Muscle of leg (tissue), 11 donors: ENCODE measurements around the gene SOCS2. TPM values are rescaled to one million over a fixed set of nuclear protein-coding genes. Genes with fewer than 3 reads are reported as not detected.

Experiments used
- DNase-seq: peaks from one replicate; pipeline ENCODE4 v3.0.0; 2013
- H3K27ac ChIP-seq: one replicate; pipeline ENCODE4 v1.5.1; 2013; ENCODE audit warnings: mild to moderate bottlenecking, low read length, control low read depth
- H3K27me3 ChIP-seq: one replicate; pipeline ENCODE4 v1.6.1; 2013; ENCODE audit warnings: low read length; ENCODE audit not compliant: control insufficient read depth, insufficient read depth
- H3K36me3 ChIP-seq: one replicate; pipeline ENCODE4 v1.6.1; 2013; ENCODE audit warnings: low read length; ENCODE audit not compliant: control insufficient read depth, insufficient read depth
- H3K4me1 ChIP-seq: one replicate; pipeline ENCODE4 v1.6.1; 2013; ENCODE audit warnings: low read length; ENCODE audit not compliant: control insufficient read depth, insufficient read depth
- H3K4me3 ChIP-seq: one replicate; pipeline ENCODE4 v1.5.1; 2013; ENCODE audit warnings: low read length, control low read depth
- H3K9me3 ChIP-seq: replicated peaks from 2 replicates; pipeline ENCODE4 v1.6.1; 2013; ENCODE audit warnings: low read depth, low read length; ENCODE audit not compliant: control insufficient read depth
- WGBS: methylation state at CpG from one replicate; pipeline ENCODE4 v1.1.5; 2013; ENCODE audit warnings: missing lambda C conversion rate; ENCODE audit not compliant: insufficient coverage; 5-methylcytosine and 5-hydroxymethylcytosine counted together
- polyA plus RNA-seq, 8 donors: library from polyadenylated mRNA; unstranded; fragments of 120-200 nt; gene quantifications; one replicate each; pipeline versions ENCODE4 v1.2.1 to v1.2.3, GENCODE V29; 2013; ENCODE audit warnings: inconsistent platforms in 1 of 8, low replicate concordance in 1 of 8; ENCODE audit not compliant: insufficient read length in 8 of 8, insufficient read depth in 1 of 8
- total RNA-seq: library from RNA; stranded (reverse); fragments of 120-200 nt; gene quantifications from one replicate; pipeline ENCODE4 v1.2.4, GENCODE V29; 2013

SOCS2 gene
- total and polyA plus RNA-seq, 9 donors: 14.7 to 19.9 (median 16.3) TPM

DNA sequence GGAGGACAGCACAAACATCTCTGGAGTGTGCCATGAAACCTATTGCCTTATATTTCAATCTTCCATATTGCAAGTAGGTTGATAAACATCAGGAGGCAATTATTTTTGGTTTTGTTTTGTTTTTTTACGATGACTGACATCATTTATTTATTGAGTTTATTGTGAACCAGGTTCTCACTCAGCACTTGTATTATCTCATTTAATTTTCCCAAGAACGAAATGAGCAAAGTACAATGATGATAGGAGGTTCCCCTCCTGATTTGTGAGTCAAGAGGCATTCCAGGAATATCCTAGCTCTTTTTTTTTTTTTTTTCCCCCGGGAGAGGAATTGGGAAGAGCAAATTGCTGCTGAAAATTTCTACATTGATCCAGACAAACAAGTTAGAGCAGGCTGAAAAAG is 4.7 kb downstream of the SOCS2 start:
- H3K9me3 ChIP-seq: no peaks in the 10 kb centered on the region
- no peak overlapping the region for H3K27ac ChIP-seq
- no peak for DNase-seq
- H3K4me3 ChIP-seq: no peak overlapping the region
- peaks cover 16% of the 10 kb centered on the region for H3K27me3 ChIP-seq
- no CpG with 5 or more reads among the region's 3 CpGs for WGBS
- peaks cover 16% of the 10 kb centered on the region for H3K4me1 ChIP-seq
- peaks cover 16% of the 10 kb centered on the region for H3K36me3 ChIP-seq

DNA sequence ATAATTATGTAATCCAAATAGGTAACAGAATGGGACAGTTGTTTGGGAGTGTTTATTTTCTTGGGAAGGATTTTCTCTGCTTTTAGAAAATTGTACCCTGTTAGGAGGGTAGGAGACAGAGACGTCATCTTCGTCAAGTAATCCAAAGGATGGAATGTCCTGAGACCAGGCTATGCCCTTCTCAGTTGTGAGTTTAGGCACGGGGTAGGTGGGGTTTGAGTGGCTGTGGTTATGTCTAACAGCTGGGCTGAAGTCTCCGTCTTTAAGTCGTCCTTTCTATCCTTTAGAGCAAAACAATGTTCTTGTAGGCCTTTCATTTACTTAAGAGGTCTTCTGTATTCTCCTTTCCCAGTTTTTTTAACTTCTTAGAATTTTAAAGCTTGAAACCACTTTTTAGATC is 5.7 kb downstream of the SOCS2 start:
- Histone ChIP-seq H3K4me3 (no peak overlapping the region), H3K9me3 (no peaks in the 10 kb centered on the region), H3K27ac (no peak overlapping the region), H3K4me1 (peaks cover 6% of the 10 kb centered on the region), H3K27me3 (peaks cover 6% of the 10 kb centered on the region), H3K36me3 (peaks cover 16% of the 10 kb centered on the region)
- 86% methylated on average over 3 of the region's 5 CpGs for WGBS
- DNase-seq: no peak

DNA sequence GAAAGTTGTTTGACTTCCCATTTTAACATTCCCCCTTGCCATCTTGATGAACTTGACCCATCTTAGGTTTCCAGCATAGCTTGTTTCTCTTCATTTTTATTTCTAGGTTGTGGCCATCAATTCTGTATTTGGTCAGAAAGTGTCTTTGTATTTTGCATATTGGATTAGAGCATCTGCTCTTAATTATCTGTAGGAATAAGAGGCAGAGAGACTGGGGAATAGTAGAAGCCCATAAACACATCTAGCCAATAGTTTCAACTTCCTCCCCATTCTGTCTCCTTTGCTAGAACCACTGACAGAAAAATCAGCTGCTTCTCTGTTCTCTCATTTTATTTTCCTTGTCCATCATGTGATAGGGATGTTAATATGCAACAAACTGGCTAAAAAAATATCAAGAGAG is 8.2 kb downstream of the SOCS2 start:
- Histone ChIP-seq H3K9me3 (no peaks in the 10 kb centered on the region), H3K4me3 (no peak overlapping the region), H3K36me3 (peaks cover 8% of the 10 kb centered on the region), H3K27me3 (no peaks in the 10 kb centered on the region), H3K4me1 (no peaks in the 10 kb centered on the region), H3K27ac (no peak overlapping the region)
- DNase-seq: peak; percentile 41

DNA sequence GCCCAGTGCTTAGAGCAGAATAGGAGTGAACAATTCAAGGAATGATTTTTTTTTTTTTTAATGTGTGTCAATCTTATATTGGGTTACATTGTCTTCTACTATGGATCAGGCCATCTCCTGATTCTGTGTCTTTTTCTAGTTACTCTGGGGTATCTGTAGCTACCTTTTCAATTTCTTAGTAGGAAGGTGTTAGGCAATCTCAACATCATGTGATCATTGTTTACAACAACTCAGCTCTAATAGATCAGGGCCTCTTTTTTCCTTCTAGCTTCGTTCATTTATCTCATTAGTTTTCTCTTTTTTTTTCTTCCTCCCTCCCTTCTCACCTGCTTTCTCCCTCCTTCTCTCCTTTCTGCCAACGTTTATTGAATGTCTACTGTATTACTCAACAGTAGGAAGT is 8.9 kb downstream of the SOCS2 start:
- H3K36me3 ChIP-seq: peaks cover 8% of the 10 kb centered on the region
- H3K4me3 ChIP-seq: no peak overlapping the region
- no peak overlapping the region for H3K27ac ChIP-seq
- H3K4me1 ChIP-seq: no peaks in the 10 kb centered on the region
- H3K27me3 ChIP-seq: no peaks in the 10 kb centered on the region
- no peak for DNase-seq
- H3K9me3 ChIP-seq: no peaks in the 10 kb centered on the region
- no CpG with 5 or more reads among the region's 2 CpGs for WGBS

DNA sequence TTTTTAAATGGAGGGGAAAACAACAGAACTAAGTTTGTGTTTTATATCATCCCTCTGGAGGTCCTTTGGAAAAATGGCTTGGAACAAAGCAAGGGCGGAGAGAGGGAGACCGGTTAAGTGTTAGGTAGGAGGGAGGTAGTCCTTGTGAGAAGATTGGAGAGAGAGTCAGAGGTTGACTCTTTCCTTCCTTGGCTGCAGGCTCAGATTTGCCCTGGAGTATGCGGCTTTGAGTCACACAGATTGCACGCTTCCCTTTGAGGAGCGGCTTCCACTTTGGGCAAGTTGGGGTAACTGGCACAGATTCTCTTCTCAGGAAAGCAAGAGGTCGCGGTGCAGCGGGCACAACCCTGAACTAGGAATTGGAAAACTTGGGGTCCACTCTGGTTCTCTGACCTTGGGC is 9.9 kb downstream of the SOCS2 start:
- no peaks in the 10 kb centered on the region for H3K9me3 ChIP-seq
- H3K27me3 ChIP-seq: no peaks in the 10 kb centered on the region
- no peaks in the 10 kb centered on the region for H3K4me1 ChIP-seq
- H3K4me3 ChIP-seq: no peak overlapping the region
- peaks cover 3% of the 10 kb centered on the region for H3K36me3 ChIP-seq
- WGBS: 93% methylated on average over 8 of the region's 8 CpGs
- H3K27ac ChIP-seq: no peak overlapping the region
- no peak for DNase-seq

DNA sequence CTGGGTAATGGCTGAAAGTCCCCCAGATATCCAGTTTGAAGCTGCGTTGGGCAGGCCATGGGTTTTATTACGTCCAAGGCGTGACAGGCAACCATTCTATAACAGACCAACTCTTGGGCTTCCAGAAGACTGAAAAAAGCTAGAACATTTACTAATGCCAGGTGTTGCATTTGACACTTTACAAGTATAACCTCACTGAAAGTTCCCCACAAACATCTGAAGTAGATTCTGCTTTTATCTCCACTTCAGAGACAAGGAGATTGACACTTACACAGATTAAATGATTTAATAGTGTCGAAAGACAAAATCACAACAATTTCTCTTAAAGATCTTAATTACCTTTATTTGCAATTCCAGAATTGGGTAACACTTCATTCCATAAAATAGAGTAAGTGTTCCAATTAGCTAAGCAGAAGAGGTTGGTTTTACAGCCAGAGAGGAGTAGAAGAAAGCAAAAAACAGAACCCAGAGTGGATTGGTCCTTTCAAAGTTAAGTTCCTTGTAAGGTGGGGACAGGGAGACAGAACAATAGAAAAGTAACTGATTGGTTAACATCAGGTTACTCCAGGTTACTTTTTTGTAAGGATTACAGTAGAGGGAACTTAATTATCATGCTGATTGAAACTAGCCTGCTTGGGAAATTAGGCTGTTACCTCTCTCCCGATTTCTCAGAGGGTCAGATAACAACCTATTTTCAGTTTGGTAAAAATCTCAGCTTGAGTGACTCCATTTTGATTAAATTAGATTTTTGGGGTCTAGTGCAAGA is 11.3 kb downstream of the SOCS2 start:
- 78% methylated on average over 3 of the region's 5 CpGs for WGBS
- DNase-seq: no peak
- no peaks in the 10 kb centered on the region for H3K36me3 ChIP-seq
- H3K27me3 ChIP-seq: no peaks in the 10 kb centered on the region
- no peak overlapping the region for H3K4me3 ChIP-seq
- H3K27ac ChIP-seq: no peak overlapping the region
- H3K9me3 ChIP-seq: no peaks in the 10 kb centered on the region
- H3K4me1 ChIP-seq: no peaks in the 10 kb centered on the region

DNA sequence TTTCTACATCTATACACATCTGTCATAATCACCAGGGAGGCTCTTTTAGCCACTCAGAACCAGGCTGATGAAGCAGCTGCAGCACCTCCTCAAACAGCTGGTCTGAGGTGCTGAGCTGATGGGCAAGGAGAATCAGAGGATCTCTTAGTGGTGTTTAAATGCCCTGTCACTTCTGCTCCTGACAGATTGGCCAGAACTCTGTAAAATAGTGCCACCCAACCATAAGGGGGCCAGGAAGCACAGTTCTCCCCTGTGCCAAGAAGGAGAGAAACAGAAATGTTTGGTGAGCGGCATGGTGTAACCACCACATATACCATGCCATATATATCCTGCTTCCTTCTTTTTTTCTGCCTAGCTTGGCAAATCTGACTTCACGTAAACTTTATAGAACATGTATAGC is 12.8 kb downstream of the SOCS2 start:
- Histone ChIP-seq H3K4me3 (no peak overlapping the region), H3K27me3 (no peaks in the 10 kb centered on the region), H3K4me1 (no peaks in the 10 kb centered on the region), H3K36me3 (no peaks in the 10 kb centered on the region), H3K9me3 (no peaks in the 10 kb centered on the region), H3K27ac (no peak overlapping the region)
- DNase-seq: no peak
- no CpG with 5 or more reads among the region's 2 CpGs for WGBS

DNA sequence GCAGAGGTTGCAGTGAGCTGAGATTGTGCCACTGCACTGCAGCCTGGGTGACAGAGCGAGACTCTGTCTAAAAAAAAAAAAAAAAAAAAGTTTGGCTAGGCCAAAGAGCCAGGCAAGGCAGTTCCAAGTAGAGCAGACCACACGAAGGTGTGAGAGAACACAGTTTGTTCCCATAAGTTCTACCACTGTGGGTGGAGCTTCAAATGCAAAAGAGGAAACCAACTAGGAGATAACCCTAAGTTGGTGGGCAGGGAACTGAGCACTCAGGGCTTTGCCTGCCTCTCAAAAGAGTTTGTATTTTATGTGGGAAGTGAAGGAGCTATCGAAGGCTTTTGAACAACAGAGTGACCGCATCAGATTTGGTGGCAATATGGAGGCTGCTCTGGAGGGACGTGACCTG is 15.1 kb downstream of the SOCS2 start:
- Histone ChIP-seq H3K27me3 (peaks cover 6% of the 10 kb centered on the region), H3K4me1 (peaks cover 4% of the 10 kb centered on the region), H3K36me3 (no peaks in the 10 kb centered on the region), H3K4me3 (no peak overlapping the region), H3K27ac (no peak overlapping the region), H3K9me3 (no peaks in the 10 kb centered on the region)
- 93% methylated on average over 3 of the region's 5 CpGs for WGBS
- DNase-seq: no peak

DNA sequence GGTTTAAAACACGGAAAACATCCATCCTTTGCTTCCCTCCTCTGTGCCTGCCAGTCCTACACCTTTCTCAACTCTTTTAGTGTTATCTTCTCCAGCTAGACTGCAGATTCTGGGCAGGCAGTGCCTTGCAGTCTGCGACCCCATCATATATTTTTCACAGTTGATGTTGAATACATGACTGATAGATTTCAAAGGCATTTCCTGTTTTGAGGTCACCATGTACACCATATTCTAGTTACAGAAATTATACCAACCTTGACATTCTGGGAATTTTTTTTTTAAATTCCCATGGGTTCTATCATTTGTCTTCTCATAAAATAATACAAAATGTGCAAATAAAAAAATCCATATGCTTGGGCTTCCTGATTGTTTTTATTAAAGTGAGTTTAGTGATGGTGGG is 16.6 kb downstream of the SOCS2 start:
- H3K9me3 ChIP-seq: no peaks in the 10 kb centered on the region
- no peaks in the 10 kb centered on the region for H3K36me3 ChIP-seq
- no peak for DNase-seq
- peaks cover 9% of the 10 kb centered on the region for H3K27me3 ChIP-seq
- no peak overlapping the region for H3K4me3 ChIP-seq
- peaks cover 4% of the 10 kb centered on the region for H3K4me1 ChIP-seq
- WGBS: 33% methylated on average over 1 of the region's 2 CpGs
- no peak overlapping the region for H3K27ac ChIP-seq

DNA sequence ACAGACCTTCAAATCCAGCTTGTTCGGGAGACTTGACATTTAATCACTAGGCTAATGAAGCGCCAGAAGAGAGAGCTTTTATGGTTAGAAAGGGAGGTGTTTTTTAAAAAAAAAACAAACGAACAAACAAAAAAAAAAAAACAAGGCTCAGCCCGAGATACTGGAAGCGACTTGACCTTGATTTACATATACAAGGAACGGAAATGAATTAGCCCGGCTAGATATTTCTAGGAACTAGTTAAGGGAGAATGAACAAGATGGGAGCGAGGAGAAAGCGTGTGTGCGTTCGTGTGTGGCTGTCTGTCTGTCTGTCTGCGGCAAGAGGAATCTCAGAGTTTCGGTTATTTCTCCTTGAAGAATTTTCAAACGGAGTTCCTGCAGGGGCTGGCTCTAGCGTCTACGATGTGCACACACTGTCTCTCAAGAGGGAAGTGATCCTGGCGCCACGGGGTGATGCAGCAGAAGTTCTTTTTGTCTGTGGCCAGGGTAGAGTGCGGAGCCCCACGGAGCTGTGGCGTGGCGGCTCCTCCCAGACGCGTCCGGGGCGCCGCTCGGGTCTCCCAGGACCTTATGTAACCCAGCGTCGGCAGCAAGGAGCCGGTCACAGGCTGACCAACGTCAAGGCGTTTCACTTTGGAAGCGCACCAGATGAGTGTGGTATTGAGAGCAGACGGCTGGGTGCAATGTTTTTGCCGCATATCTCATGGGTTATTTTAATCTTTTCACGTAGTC is 18.8 kb downstream of the SOCS2 start:
- peaks cover 9% of the 10 kb centered on the region for H3K27me3 ChIP-seq
- peak; percentile 81 for DNase-seq
- 1% methylated on average over 23 of the region's 37 CpGs for WGBS
- peaks cover 4% of the 10 kb centered on the region for H3K4me1 ChIP-seq
- peak overlapping the region; percentile 74 for H3K27ac ChIP-seq
- H3K36me3 ChIP-seq: no peaks in the 10 kb centered on the region
- H3K9me3 ChIP-seq: no peaks in the 10 kb centered on the region
- H3K4me3 ChIP-seq: peak overlapping the region; percentile 60
